ENCODE data around the gene APOL6. TPM values are rescaled to one million over a fixed set of nuclear protein-coding genes. Genes with fewer than 3 reads are reported as not detected.

The APOL6 gene
- total and polyA plus RNA-seq, 2 donors (not counting 1 experiment from before 2014, with no cell fraction given) = 18.7 to 58.3 TPM

- Histone ChIP-seq H3K4me2 (ENCODE audit: extremely low read depth, insufficient read depth, low read length) (no peak overlapping the region), H2AFZ (ENCODE audit: low read length) (no peak overlapping the region), H3K79me2 (ENCODE audit: control insufficient read depth, insufficient read depth, low read length) (no peaks in the 10 kb centered on the region), H3K4me3 (replicated peaks in 1 of 4; ENCODE audit: control extremely low read depth in 1 of 4, insufficient read depth in 1 of 4, low read depth in 3 of 4, low read length in 4 of 4) (no peak overlapping the region), H3K27me3 (ENCODE audit: control insufficient read depth, insufficient read depth, low read length) (no peaks in the 10 kb centered on the region), H3K9ac (ENCODE audit: insufficient read depth, low read length) (no peak overlapping the region), H3K36me3 (ENCODE audit: control insufficient read depth, insufficient read depth, low read length) (no peaks in the 10 kb centered on the region), H3K27ac (ENCODE audit: insufficient read depth, low read length) (no peak overlapping the region), H3K9me3 (ENCODE audit: control insufficient read depth, insufficient read depth, low read depth, low read length) (no peaks in the 10 kb centered on the region), H3K4me1 (ENCODE audit: control insufficient read depth, extremely low read depth, insufficient read depth, low read length) (peaks cover 14% of the 10 kb centered on the region), H4K20me1 (ENCODE audit: control insufficient read depth, extremely low read depth, insufficient read depth, low read length) (no peaks in the 10 kb centered on the region)
- TF ChIP-seq CTCF (conservative IDR thresholded peaks at IDR 0.05 in 1 of 2, IDR thresholded peaks at IDR 0.05 in 1 of 2; ENCODE audit: low read depth in 1 of 2, low read length in 2 of 2) = peak; percentile 42 to 62
- no peak for TF ChIP-seq EZH2 (IDR thresholded peaks at IDR 0.05; ENCODE audit: low read length, missing control alignments)
- DNase-seq (ENCODE audit: low read depth in 2 of 2) = peak in 1 of 2 donors; percentile 42
Observed at GRCh38 chr22:35631597-35631996, 16.6 kb upstream of the APOL6 start.

DNA sequence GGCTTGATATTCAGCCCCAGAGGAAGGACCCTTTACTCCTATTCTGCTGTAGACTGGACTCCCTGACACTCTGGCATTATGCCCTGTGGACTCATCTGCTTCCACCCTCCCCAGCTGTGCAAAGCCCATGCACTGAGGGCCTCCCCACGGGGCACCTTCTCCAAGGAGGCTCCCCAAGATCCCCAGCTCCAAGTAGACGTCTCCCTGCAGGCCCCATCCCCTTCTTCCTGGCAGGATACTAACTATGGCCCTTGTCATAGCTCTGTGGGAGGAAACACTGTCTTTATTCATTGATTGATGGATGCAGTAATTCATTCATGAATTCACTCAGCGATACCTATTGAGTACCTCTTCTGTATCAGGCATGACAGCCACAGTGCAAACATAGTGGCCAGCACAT is 15.3 kb upstream of the APOL6 start:
- no peak overlapping the region for H2AFZ ChIP-seq (ENCODE audit: low read length)
- no peaks in the 10 kb centered on the region for H4K20me1 ChIP-seq (ENCODE audit: control insufficient read depth, extremely low read depth, insufficient read depth, low read length)
- H3K4me2 ChIP-seq (ENCODE audit: extremely low read depth, insufficient read depth, low read length) = no peak overlapping the region
- TF ChIP-seq EZH2 (IDR thresholded peaks at IDR 0.05; ENCODE audit: low read length, missing control alignments) (no peak), CTCF (conservative IDR thresholded peaks at IDR 0.05 in 1 of 2, IDR thresholded peaks at IDR 0.05 in 1 of 2; ENCODE audit: low read depth in 1 of 2, low read length in 2 of 2) (no peak)
- H3K79me2 ChIP-seq (ENCODE audit: control insufficient read depth, insufficient read depth, low read length) = no peaks in the 10 kb centered on the region
- no peak overlapping the region for H3K27ac ChIP-seq (ENCODE audit: insufficient read depth, low read length)
- no peak overlapping the region for H3K4me3 ChIP-seq (replicated peaks in 1 of 4; ENCODE audit: control extremely low read depth in 1 of 4, insufficient read depth in 1 of 4, low read depth in 3 of 4, low read length in 4 of 4)
- H3K9me3 ChIP-seq (ENCODE audit: control insufficient read depth, insufficient read depth, low read depth, low read length) = no peaks in the 10 kb centered on the region
- no peaks in the 10 kb centered on the region for H3K36me3 ChIP-seq (ENCODE audit: control insufficient read depth, insufficient read depth, low read length)
- H3K9ac ChIP-seq (ENCODE audit: insufficient read depth, low read length) = no peak overlapping the region
- H3K27me3 ChIP-seq (ENCODE audit: control insufficient read depth, insufficient read depth, low read length) = no peaks in the 10 kb centered on the region
- peaks cover 18% of the 10 kb centered on the region for H3K4me1 ChIP-seq (ENCODE audit: control insufficient read depth, extremely low read depth, insufficient read depth, low read length)
- DNase-seq (ENCODE audit: low read depth in 2 of 2) = no peak

DNA sequence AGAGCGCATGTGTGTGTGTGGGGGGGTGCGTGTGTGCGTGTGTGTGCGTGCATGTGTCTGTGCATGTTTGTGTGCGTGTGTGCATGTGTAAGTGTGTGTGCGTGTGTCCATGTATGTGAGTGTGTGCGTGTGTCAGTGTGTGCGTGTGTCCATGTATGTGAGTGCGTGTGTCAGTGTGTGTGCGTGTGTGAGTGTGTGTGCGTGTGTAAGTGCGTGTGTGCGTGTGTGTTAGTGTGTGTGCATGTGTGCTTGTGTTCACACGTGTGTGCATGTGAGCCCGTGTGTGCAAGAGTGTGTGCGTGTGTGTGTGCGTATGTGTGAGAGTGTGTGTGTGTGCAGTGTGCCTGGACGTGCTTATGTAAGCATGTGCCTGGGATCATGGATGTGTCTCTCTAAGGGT is 14.7 kb upstream of the APOL6 start:
- no peaks in the 10 kb centered on the region for H4K20me1 ChIP-seq (ENCODE audit: control insufficient read depth, extremely low read depth, insufficient read depth, low read length)
- no peak overlapping the region for H3K4me2 ChIP-seq (ENCODE audit: extremely low read depth, insufficient read depth, low read length)
- H3K4me3 ChIP-seq (replicated peaks in 1 of 4; ENCODE audit: control extremely low read depth in 1 of 4, insufficient read depth in 1 of 4, low read depth in 3 of 4, low read length in 4 of 4) = no peak overlapping the region
- H2AFZ ChIP-seq (ENCODE audit: low read length) = no peak overlapping the region
- H3K79me2 ChIP-seq (ENCODE audit: control insufficient read depth, insufficient read depth, low read length) = no peaks in the 10 kb centered on the region
- no peak overlapping the region for H3K27ac ChIP-seq (ENCODE audit: insufficient read depth, low read length)
- H3K36me3 ChIP-seq (ENCODE audit: control insufficient read depth, insufficient read depth, low read length) = no peaks in the 10 kb centered on the region
- no peaks in the 10 kb centered on the region for H3K27me3 ChIP-seq (ENCODE audit: control insufficient read depth, insufficient read depth, low read length)
- no peak overlapping the region for H3K9ac ChIP-seq (ENCODE audit: insufficient read depth, low read length)
- H3K9me3 ChIP-seq (ENCODE audit: control insufficient read depth, insufficient read depth, low read depth, low read length) = no peaks in the 10 kb centered on the region
- DNase-seq (ENCODE audit: low read depth in 2 of 2) = no peak
- peaks cover 19% of the 10 kb centered on the region for H3K4me1 ChIP-seq (ENCODE audit: control insufficient read depth, extremely low read depth, insufficient read depth, low read length)
- TF ChIP-seq CTCF (conservative IDR thresholded peaks at IDR 0.05 in 1 of 2, IDR thresholded peaks at IDR 0.05 in 1 of 2; ENCODE audit: low read depth in 1 of 2, low read length in 2 of 2) = no peak

All from fibroblast of lung (primary cell).